Astrocyte (in vitro differentiated cells and primary cell): Measurements from ENCODE around the gene HS2ST1. TPM values are rescaled to one million over a fixed set of nuclear protein-coding genes. Genes with fewer than 3 reads are reported as not detected.
A peak's percentile ranks its signal among the peaks of the same experiment; 100 is the strongest.

ENCODE experiments used
- DNase-seq: peaks from one replicate; pipeline ENCODE4 v3.0.0-alpha.2; 2010; ENCODE audit warnings: low read depth
- FAIRE-seq: peaks from 2 replicates; lab custom pipeline; 2011; peaks lifted over from hg19 to GRCh38; lab: Jason Lieb, UNC
- H2AFZ ChIP-seq: 2 replicates; pipeline ENCODE4 v1.6.0; 2012; ENCODE audit warnings: low read depth, low read length, inconsistent platforms
- H3K27ac ChIP-seq: 2 replicates; pipeline ENCODE4 v1.5.1; 2011; ENCODE audit warnings: low read depth, low read length, inconsistent platforms
- H3K27me3 ChIP-seq: 2 replicates; pipeline ENCODE4 v1.6.0; 2011; ENCODE audit warnings: low read length, inconsistent platforms; ENCODE audit not compliant: insufficient read depth
- H3K36me3 ChIP-seq: 2 replicates; pipeline ENCODE4 v1.5.1; 2011; ENCODE audit warnings: low read length, inconsistent platforms; ENCODE audit not compliant: insufficient read depth
- H3K4me1 ChIP-seq: 2 replicates; pipeline ENCODE4 v1.5.1; 2011; ENCODE audit warnings: low read length, inconsistent platforms; ENCODE audit not compliant: insufficient read depth
- H3K4me2 ChIP-seq: 2 replicates; pipeline ENCODE4 v1.6.0; 2012; ENCODE audit warnings: low read length, inconsistent platforms
- H3K4me3 ChIP-seq: 2 replicates; pipeline ENCODE4 v1.5.1; 2011; ENCODE audit warnings: low read depth, mild to moderate bottlenecking, low read length, inconsistent platforms; ENCODE audit not compliant: insufficient read depth
- H3K79me2 ChIP-seq: 2 replicates; pipeline ENCODE4 v1.6.0; 2012; ENCODE audit warnings: mild to moderate bottlenecking, low read length, inconsistent platforms; ENCODE audit not compliant: insufficient read depth
- H3K9ac ChIP-seq: 2 replicates; pipeline ENCODE4 v1.6.0; 2012; ENCODE audit warnings: mild to moderate bottlenecking, low read length, inconsistent platforms
- H3K9me3 ChIP-seq: 2 replicates; pipeline ENCODE4 v1.5.1; 2012; ENCODE audit warnings: low read depth, mild to moderate bottlenecking, low read length, inconsistent platforms; ENCODE audit not compliant: insufficient read depth
- H4K20me1 ChIP-seq: 2 replicates; pipeline ENCODE4 v1.6.0; 2012; ENCODE audit warnings: low read length, inconsistent platforms; ENCODE audit not compliant: insufficient read depth
- H3K27ac Mint-ChIP-seq: one replicate; pipeline ENCODE4 v1.8.0; 2021; ENCODE audit warnings: mild to moderate bottlenecking, mixed read lengths; ENCODE audit not compliant: unreplicated experiment
- H3K27me3 Mint-ChIP-seq: one replicate; pipeline ENCODE4 v1.8.0; 2021; ENCODE audit warnings: low read depth, mixed read lengths; ENCODE audit not compliant: unreplicated experiment
- H3K36me3 Mint-ChIP-seq: one replicate; pipeline ENCODE4 v1.8.0; 2021; ENCODE audit warnings: low read depth, mixed read lengths; ENCODE audit not compliant: unreplicated experiment
- H3K4me1 Mint-ChIP-seq: one replicate; pipeline ENCODE4 v1.8.0; 2021; ENCODE audit warnings: low read depth, mixed read lengths; ENCODE audit not compliant: unreplicated experiment
- H3K4me3 Mint-ChIP-seq: one replicate; pipeline ENCODE4 v1.8.0; 2021; ENCODE audit warnings: mild to moderate bottlenecking, moderate library complexity, mixed read lengths; ENCODE audit not compliant: unreplicated experiment
- H3K9me3 Mint-ChIP-seq: one replicate; pipeline ENCODE4 v1.8.0; 2021; ENCODE audit warnings: mild to moderate bottlenecking, mixed read lengths; ENCODE audit not compliant: unreplicated experiment
- EZH2 ChIP-seq: IDR thresholded peaks from 2 replicates; pipeline ENCODE4 v1.6.1; 2012; ENCODE audit warnings: mild to moderate bottlenecking, low read length, inconsistent platforms; ENCODE audit not compliant: insufficient read depth
- total RNA-seq: library from RNA; stranded (reverse); gene quantifications from 2 replicates; pipeline ENCODE4 v1.2.1, GENCODE V29; 2021
- TF ChIP-seq, protein P1 (sequence below): IDR thresholded peaks from 2 replicates; pipeline ENCODE4 v1.5.1; 2011; ENCODE audit warnings: low read depth, mild to moderate bottlenecking, inconsistent platforms, low read length, moderate library complexity; ENCODE audit not compliant: insufficient read depth

Gene HS2ST1
- total RNA-seq, 1 donor from 2014 or later: 34.7 TPM

DNA sequence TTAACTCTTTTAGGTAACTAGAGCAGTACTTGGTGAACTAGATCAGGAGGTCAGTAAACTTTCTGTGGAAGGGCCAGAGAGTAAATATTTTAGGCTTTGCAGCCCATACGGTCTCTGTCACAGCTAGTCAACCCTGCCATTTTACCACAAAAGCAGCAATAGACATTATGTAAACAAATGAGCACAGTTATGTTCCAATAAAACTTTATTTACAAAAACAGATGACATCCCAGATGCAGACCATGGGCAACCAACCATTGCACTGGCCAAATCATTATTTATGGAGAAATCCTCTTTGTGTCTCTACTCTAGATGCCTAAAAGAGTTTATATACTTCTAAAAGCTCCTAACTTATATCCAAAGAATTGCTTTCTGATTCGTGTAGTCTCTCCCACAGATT lies 192.4 kb downstream of the HS2ST1 start:
- no peaks in the 10 kb centered on the region for H4K20me1 ChIP-seq
- FAIRE-seq (no peak), DNase-seq (no peak)
- no peak overlapping the region for H2AFZ ChIP-seq
- no peaks in the 10 kb centered on the region for H3K36me3 ChIP-seq
- Mint-ChIP-seq H3K27ac (no peak overlapping the region), H3K27me3 (no peaks in the 10 kb centered on the region), H3K4me3 (no peak overlapping the region), H3K4me1 (peaks cover 2% of the 10 kb centered on the region), H3K9me3 (no peaks in the 10 kb centered on the region), H3K36me3 (peaks cover 4% of the 10 kb centered on the region)
- H3K4me3 ChIP-seq: no peak overlapping the region
- H3K4me1 ChIP-seq: peaks cover 4% of the 10 kb centered on the region
- TF ChIP-seq EZH2: no peak
- TF ChIP-seq, protein P1, sequence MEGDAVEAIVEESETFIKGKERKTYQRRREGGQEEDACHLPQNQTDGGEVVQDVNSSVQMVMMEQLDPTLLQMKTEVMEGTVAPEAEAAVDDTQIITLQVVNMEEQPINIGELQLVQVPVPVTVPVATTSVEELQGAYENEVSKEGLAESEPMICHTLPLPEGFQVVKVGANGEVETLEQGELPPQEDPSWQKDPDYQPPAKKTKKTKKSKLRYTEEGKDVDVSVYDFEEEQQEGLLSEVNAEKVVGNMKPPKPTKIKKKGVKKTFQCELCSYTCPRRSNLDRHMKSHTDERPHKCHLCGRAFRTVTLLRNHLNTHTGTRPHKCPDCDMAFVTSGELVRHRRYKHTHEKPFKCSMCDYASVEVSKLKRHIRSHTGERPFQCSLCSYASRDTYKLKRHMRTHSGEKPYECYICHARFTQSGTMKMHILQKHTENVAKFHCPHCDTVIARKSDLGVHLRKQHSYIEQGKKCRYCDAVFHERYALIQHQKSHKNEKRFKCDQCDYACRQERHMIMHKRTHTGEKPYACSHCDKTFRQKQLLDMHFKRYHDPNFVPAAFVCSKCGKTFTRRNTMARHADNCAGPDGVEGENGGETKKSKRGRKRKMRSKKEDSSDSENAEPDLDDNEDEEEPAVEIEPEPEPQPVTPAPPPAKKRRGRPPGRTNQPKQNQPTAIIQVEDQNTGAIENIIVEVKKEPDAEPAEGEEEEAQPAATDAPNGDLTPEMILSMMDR: no peak
- H3K79me2 ChIP-seq: no peaks in the 10 kb centered on the region
- no peaks in the 10 kb centered on the region for H3K9me3 ChIP-seq
- no peak overlapping the region for H3K9ac ChIP-seq
- H3K4me2 ChIP-seq: no peak overlapping the region
- H3K27ac ChIP-seq: no peak overlapping the region
- no peaks in the 10 kb centered on the region for H3K27me3 ChIP-seq

DNA sequence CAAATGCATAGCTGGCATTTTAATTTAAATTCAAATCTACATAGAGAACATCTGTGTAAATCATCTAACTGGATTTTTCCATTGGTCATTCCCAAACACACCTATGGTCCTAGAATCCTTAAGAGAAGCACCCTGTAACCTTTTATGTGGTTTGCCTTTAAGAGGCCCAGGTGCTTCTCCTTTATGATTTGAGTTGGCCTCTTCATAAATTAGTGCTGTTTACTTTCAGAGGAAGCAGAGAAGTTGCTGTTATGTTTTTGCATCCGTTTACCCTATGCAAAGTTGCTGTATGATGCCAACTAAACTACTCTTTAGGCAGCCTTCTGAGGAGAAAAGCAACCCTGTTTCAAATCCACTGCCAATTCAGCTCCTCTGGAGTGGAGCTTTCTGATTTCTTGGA lies 193.8 kb downstream of the HS2ST1 start:
- H3K36me3 ChIP-seq: no peaks in the 10 kb centered on the region
- Mint-ChIP-seq H3K27me3 (no peaks in the 10 kb centered on the region), H3K4me3 (no peak overlapping the region), H3K27ac (no peak overlapping the region), H3K4me1 (peaks cover 2% of the 10 kb centered on the region), H3K36me3 (peaks cover 4% of the 10 kb centered on the region), H3K9me3 (no peaks in the 10 kb centered on the region)
- H3K9me3 ChIP-seq: no peaks in the 10 kb centered on the region
- no peak for DNase-seq
- peaks cover 4% of the 10 kb centered on the region for H3K4me1 ChIP-seq
- H3K79me2 ChIP-seq: no peaks in the 10 kb centered on the region
- H3K27ac ChIP-seq: no peak overlapping the region
- no peaks in the 10 kb centered on the region for H3K27me3 ChIP-seq
- H3K9ac ChIP-seq: no peak overlapping the region
- H2AFZ ChIP-seq: no peak overlapping the region
- TF ChIP-seq EZH2: no peak
- TF ChIP-seq, protein P1: no peak
- H3K4me2 ChIP-seq: no peak overlapping the region
- no peak overlapping the region for H3K4me3 ChIP-seq
- H4K20me1 ChIP-seq: no peaks in the 10 kb centered on the region
- no peak for FAIRE-seq

DNA sequence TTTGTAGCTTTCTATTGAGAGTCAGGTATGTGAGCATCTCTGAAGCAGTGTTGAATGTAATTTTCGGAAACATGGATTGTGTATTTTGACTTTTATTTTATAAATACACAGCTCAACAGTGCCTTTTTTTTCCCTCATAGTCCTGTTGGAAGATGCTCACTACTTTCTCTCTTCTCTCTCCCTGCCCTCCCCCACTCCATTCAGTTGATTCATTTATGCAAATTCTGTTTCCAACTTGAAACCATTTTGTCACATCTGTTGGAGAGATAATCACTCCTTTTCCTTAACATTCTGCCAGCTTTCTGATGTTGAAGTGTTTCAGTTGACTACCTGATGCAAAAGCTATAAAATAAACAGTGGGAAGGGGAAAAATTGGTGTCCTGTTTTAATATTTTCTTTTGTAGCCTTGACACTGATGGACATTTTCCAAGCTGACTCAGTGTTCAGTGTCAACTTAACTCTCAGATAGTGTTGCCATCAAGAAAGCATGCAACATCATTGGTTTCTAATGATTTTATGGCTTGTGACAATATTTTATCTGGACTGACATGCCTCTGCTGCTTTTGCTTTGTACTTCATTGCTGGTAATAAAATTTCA lies 194.5 kb downstream of the HS2ST1 start:
- Histone ChIP-seq H3K4me2 (no peak overlapping the region), H3K36me3 (no peaks in the 10 kb centered on the region), H3K27me3 (no peaks in the 10 kb centered on the region), H3K4me1 (peaks cover 4% of the 10 kb centered on the region), H2AFZ (no peak overlapping the region), H3K79me2 (no peaks in the 10 kb centered on the region), H4K20me1 (no peaks in the 10 kb centered on the region), H3K9ac (no peak overlapping the region), H3K4me3 (no peak overlapping the region), H3K9me3 (no peaks in the 10 kb centered on the region), H3K27ac (no peak overlapping the region)
- Mint-ChIP-seq H3K27me3 (no peaks in the 10 kb centered on the region), H3K4me1 (peaks cover 2% of the 10 kb centered on the region), H3K9me3 (no peaks in the 10 kb centered on the region), H3K36me3 (peaks cover 4% of the 10 kb centered on the region), H3K27ac (no peak overlapping the region), H3K4me3 (no peak overlapping the region)
- DNase-seq (peak; percentile 23), FAIRE-seq (no peak)
- TF ChIP-seq EZH2: no peak
- TF ChIP-seq, protein P1: no peak
